SK-N-SH (cell line): ENCODE data around the gene ADAMTS2.

Experiments used
- CHD2 ChIP-seq: fragments of 150-350 bp; IDR thresholded peaks from 2 replicates; pipeline ENCODE4 v1.6.1; 2018; ENCODE audit warnings: low read length; ENCODE audit not compliant: partially characterized antibody
- CTCF ChIP-seq: fragments of 200-600 bp; sonication (generic); IDR thresholded peaks from 2 replicates; pipeline ENCODE4 v1.6.1; 2017; ENCODE audit warnings: antibody characterized with exemption, mild to moderate bottlenecking, moderate library complexity
- EP300 ChIP-seq, 2 experiments: IDR thresholded peaks; 2 replicates each; pipeline versions ENCODE4 v1.4.0 to v1.6.1; 2012; ENCODE audit warnings: borderline replicate concordance in 1 of 2, low read depth in 1 of 2, low read length in 1 of 2
- GATA2 ChIP-seq: sonication (generic); formaldehyde crosslinking; IDR thresholded peaks from 2 replicates; pipeline ENCODE4 v1.5.0; 2020; ENCODE audit warnings: mild to moderate bottlenecking, missing genetic modification reagents
- NRF1 ChIP-seq: IDR thresholded peaks from 2 replicates; pipeline ENCODE4 v1.6.1; 2012; ENCODE audit warnings: low read depth, mild to moderate bottlenecking, low read length
- POLR2AphosphoS5 ChIP-seq: IDR thresholded peaks from 2 replicates; pipeline ENCODE4 v1.6.1; 2012; ENCODE audit warnings: low read depth, low read length
- SIN3A ChIP-seq: IDR thresholded peaks from 2 replicates; pipeline ENCODE4 v1.6.1; 2012; ENCODE audit warnings: low read depth, mild to moderate bottlenecking, low read length, moderate library complexity, borderline replicate concordance
- TAF1 ChIP-seq: IDR thresholded peaks from 2 replicates; pipeline ENCODE4 v1.6.1; 2012; ENCODE audit warnings: low read depth, mild to moderate bottlenecking, low read length, moderate library complexity, borderline replicate concordance

GRCh38 chr5:179276838-179277395 is 68.3 kb downstream of the ADAMTS2 start:
- TF ChIP-seq SIN3A = no peak
- TF ChIP-seq CTCF = no peak
- no peak for TF ChIP-seq GATA2 (CRISPR knock-in tag)
- no peak for TF ChIP-seq POLR2AphosphoS5
- no peak for TF ChIP-seq NRF1
- no peak for TF ChIP-seq CHD2
- no peak for TF ChIP-seq TAF1
- TF ChIP-seq EP300 (IDR thresholded peaks at IDR 0.05; ENCODE audit: borderline replicate concordance in 1 of 2, low read depth in 1 of 2, low read length in 1 of 2) = no peak
